WERI-Rb-1 (cell line): ENCODE results near the gene ADARB2.

ENCODE experiments used
- DNase-seq: peaks from one replicate; pipeline ENCODE4 v3.0.0-alpha.2; 2020
- H3K27ac ChIP-seq: fragments of 250-450 bp; sonication (Bioruptor Pico); 2 replicates; pipeline ENCODE4 v1.5.1; 2020; ENCODE audit warnings: mild to moderate bottlenecking, moderate library complexity
- H3K27me3 ChIP-seq: fragments of 250-450 bp; sonication (Bioruptor Pico); 2 replicates; pipeline ENCODE4 v1.5.1; 2021; ENCODE audit warnings: mild to moderate bottlenecking, low read depth, moderate library complexity; ENCODE audit not compliant: insufficient read depth, severe bottlenecking
- H3K36me3 ChIP-seq: fragments of 250-450 bp; sonication (Bioruptor Pico); 2 replicates; pipeline ENCODE4 v1.5.1; 2020; ENCODE audit warnings: mild to moderate bottlenecking, moderate library complexity
- H3K4me3 ChIP-seq: 2 replicates; pipeline ENCODE4 v1.5.1; 2011; ENCODE audit warnings: low read depth, mild to moderate bottlenecking, control low read depth, low read length
- H3K9me3 ChIP-seq: fragments of 250-450 bp; sonication (Bioruptor Pico); 2 replicates; pipeline ENCODE4 v1.5.1; 2021; ENCODE audit warnings: mild to moderate bottlenecking, moderate library complexity; ENCODE audit not compliant: severe bottlenecking
- TF ChIP-seq, protein P1 (sequence below): IDR thresholded peaks from 2 replicates; pipeline ENCODE4 v1.5.1; 2011; ENCODE audit warnings: low read depth, mild to moderate bottlenecking, control low read depth, inconsistent platforms, low read length

The ADARB2 gene

DNA sequence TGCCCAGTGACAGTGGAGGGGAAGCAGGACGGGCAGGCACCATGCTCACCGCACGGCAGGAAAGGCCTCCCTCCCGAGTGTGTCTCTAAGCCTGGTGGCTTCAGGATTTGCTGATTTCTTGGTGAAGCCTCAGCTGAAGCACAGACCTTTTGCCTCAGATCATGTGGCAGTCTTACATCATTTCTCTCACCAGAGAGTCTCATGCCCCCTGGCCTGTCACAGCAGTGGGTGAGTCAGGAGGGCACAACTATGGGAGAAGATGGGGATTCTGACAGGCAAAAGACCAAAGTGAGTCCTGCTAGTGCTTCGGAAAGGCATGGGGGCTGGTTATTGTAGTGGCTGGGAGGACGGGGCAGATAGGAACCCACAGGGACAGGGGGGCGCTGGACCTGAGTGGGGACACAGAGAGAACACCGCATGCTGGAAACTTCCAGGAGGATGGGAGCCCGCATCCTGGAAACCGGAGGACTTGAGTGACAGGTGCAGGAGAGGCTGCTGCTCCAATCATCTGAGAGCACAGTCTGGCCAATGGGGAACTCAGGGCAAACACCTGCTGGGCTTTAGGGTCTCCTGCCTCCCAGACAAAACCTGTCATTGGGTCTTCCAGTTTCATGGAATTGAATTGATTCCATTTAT, 166.8 kb downstream of the ADARB2 start:
- Histone ChIP-seq H3K9me3 (no peaks in the 10 kb centered on the region), H3K27ac (no peak overlapping the region), H3K4me3 (no peak overlapping the region), H3K27me3 (no peaks in the 10 kb centered on the region), H3K36me3 (no peaks in the 10 kb centered on the region)
- DNase-seq, result no peak
- TF ChIP-seq, protein P1, sequence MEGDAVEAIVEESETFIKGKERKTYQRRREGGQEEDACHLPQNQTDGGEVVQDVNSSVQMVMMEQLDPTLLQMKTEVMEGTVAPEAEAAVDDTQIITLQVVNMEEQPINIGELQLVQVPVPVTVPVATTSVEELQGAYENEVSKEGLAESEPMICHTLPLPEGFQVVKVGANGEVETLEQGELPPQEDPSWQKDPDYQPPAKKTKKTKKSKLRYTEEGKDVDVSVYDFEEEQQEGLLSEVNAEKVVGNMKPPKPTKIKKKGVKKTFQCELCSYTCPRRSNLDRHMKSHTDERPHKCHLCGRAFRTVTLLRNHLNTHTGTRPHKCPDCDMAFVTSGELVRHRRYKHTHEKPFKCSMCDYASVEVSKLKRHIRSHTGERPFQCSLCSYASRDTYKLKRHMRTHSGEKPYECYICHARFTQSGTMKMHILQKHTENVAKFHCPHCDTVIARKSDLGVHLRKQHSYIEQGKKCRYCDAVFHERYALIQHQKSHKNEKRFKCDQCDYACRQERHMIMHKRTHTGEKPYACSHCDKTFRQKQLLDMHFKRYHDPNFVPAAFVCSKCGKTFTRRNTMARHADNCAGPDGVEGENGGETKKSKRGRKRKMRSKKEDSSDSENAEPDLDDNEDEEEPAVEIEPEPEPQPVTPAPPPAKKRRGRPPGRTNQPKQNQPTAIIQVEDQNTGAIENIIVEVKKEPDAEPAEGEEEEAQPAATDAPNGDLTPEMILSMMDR, result no peak

DNA sequence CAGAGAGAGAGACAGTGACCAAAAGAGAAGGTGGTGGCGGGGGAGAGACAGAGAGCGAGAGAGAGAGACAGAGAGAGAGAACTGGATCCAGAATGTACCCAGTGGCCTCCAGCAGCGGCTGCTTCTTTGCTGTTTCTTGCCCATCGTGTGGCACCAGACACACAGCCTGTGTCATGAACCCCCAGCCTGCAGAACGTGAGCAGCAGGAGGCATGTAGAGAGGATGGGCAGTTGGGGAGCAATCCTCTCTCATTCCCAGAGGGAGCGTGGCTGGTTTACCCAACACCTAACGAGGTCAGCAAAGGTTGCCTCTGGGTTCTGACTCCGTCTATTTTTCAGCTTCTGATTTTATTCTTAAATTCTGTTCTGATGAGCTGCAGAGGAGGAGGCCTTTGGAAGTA, 168.1 kb downstream of the ADARB2 start:
- H3K9me3 ChIP-seq, result no peaks in the 10 kb centered on the region
- H3K36me3 ChIP-seq, result no peaks in the 10 kb centered on the region
- no peak overlapping the region for H3K27ac ChIP-seq
- TF ChIP-seq, protein P1, result no peak
- H3K27me3 ChIP-seq, result no peaks in the 10 kb centered on the region
- H3K4me3 ChIP-seq, result no peak overlapping the region
- no peak for DNase-seq

DNA sequence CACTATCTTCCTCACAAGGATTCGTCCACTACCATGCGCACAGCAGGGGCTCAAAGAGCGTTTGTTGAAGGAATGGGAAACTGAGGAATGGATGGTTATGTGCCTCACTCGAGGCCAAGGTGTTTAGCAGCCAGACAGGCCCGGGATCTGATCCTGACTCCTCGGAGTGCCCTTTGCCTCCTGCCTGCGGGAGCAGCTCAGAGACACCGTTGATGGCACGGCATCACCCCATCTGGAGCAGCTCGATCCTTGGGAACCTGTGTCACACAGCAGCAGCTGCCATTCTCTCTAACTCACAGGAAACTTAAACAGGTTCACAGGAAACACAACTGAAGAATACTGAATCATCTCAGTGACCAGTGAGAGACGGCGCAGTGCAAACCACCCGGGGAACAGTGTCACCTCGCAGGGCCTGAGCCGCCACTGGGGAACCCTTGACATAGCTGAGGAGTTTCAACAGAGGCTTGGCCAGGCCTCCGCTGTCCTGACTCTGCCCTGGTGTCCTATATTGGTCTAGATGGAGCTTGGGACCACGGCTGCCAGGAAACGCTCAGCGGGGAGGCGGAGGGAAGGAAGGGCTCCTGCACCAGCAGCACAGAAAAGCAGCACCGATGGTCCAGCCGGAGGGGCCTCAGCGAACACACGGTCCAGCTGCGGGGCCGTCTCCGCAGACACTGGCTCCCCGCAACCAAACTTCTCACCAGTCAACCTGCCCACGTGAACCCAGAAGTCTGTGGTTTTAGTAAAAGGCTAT, 169.4 kb downstream of the ADARB2 start:
- no peak overlapping the region for H3K27ac ChIP-seq
- H3K27me3 ChIP-seq, result no peaks in the 10 kb centered on the region
- H3K36me3 ChIP-seq, result no peaks in the 10 kb centered on the region
- H3K9me3 ChIP-seq, result no peaks in the 10 kb centered on the region
- no peak overlapping the region for H3K4me3 ChIP-seq
- no peak for DNase-seq
- TF ChIP-seq, protein P1, result no peak

- TF ChIP-seq, protein P1, result no peak
- H3K36me3 ChIP-seq, result no peaks in the 10 kb centered on the region
- no peaks in the 10 kb centered on the region for H3K9me3 ChIP-seq
- no peak overlapping the region for H3K27ac ChIP-seq
- no peaks in the 10 kb centered on the region for H3K27me3 ChIP-seq
- DNase-seq, result no peak
- H3K4me3 ChIP-seq, result no peak overlapping the region
These were observed 170.2 kb downstream of the ADARB2 start for GRCh38 chr10:1567152-1567551.

- TF ChIP-seq, protein P1, result no peak
- H3K27me3 ChIP-seq, result no peaks in the 10 kb centered on the region
- no peak for DNase-seq
- no peak overlapping the region for H3K4me3 ChIP-seq
- no peaks in the 10 kb centered on the region for H3K36me3 ChIP-seq
- H3K9me3 ChIP-seq, result no peaks in the 10 kb centered on the region
- no peak overlapping the region for H3K27ac ChIP-seq
These were observed 172.5 kb downstream of the ADARB2 start for GRCh38 chr10:1564791-1565190.
